B cell (primary cell): ENCODE measurements around the gene NME5. TPM values are rescaled to one million over a fixed set of nuclear protein-coding genes. Genes with fewer than 3 reads are reported as not detected.

Experiments
- ATAC-seq: fragments of 200-7000 bp; cut with Tn5 transposase; one replicate; pipeline ENCODE4 v1.10.0; 2021; ENCODE audit warnings: low read depth, mild to moderate bottlenecking, moderate number of reproducible peaks, moderate library complexity
- CTCF ChIA-PET: fragments of 350-600 bp; sonication (Branson Sonifier 250); formaldehyde crosslinking; loops from one replicate; lab custom pipeline; 2021; ENCODE audit warnings: antibody characterized with exemption, inconsistent platforms; lab: Charles Lee
- POLR2A ChIA-PET: fragments of 350-600 bp; sonication (Branson Sonifier 250); formaldehyde crosslinking; loops from one replicate; lab custom pipeline; 2021; ENCODE audit warnings: antibody characterized with exemption; lab: Charles Lee
- DNase-seq: peaks from one replicate; pipeline ENCODE4 v3.0.0; 2013
- H2AFZ ChIP-seq: 2 replicates; pipeline ENCODE4 v1.6.1; 2012; ENCODE audit warnings: mild to moderate bottlenecking, low read depth, low read length; ENCODE audit not compliant: insufficient read depth, poor library complexity, severe bottlenecking
- H3K27ac ChIP-seq, 2 donors: 1 replicate in 1 of 2; 2 replicates in 1 of 2; pipeline ENCODE4 v1.5.1; 2012 to 2013; ENCODE audit warnings: low read length in 2 of 2, mild to moderate bottlenecking in 2 of 2, moderate library complexity in 1 of 2
- H3K27me3 ChIP-seq, 4 experiments: fragments of 200-600 bp in 1 of 4; sonication (generic) in 1 of 4; replicated peaks in 1 of 4; 1 replicate in 2 of 4; 2 replicates in 2 of 4; pipeline versions ENCODE4 v1.6.1 to v1.7.0; 2013 to 2016; ENCODE audit warnings: low read length in 3 of 4, mild to moderate bottlenecking in 2 of 4, mixed read lengths in 1 of 4, moderate library complexity in 1 of 4; ENCODE audit not compliant: insufficient read depth in 4 of 4, control insufficient read depth in 3 of 4; ENCODE audit errors: control extremely low read depth in 1 of 4
- H3K36me3 ChIP-seq, 2 experiments: replicated peaks in 1 of 2; 1 replicate in 1 of 2; 2 replicates in 1 of 2; pipeline versions ENCODE4 v1.6.1 to v1.7.1; 2013; ENCODE audit warnings: low read length in 1 of 2; ENCODE audit not compliant: insufficient read depth in 2 of 2, control insufficient read depth in 1 of 2; ENCODE audit errors: control extremely low read depth in 1 of 2, extremely low read depth in 1 of 2
- H3K4me1 ChIP-seq, 2 donors: fragments of 200-600 bp in 1 of 2; sonication (generic) in 1 of 2; 1 replicate in 1 of 2; 2 replicates in 1 of 2; pipeline versions ENCODE4 v1.5.1 to v1.6.1; 2013 to 2017; ENCODE audit warnings: low read length in 2 of 2; ENCODE audit not compliant: control insufficient read depth in 2 of 2, insufficient read depth in 2 of 2
- H3K4me2 ChIP-seq: replicated peaks from 2 replicates; pipeline ENCODE3; 2012; ENCODE audit warnings: mild to moderate bottlenecking, low read depth, low read length; ENCODE audit not compliant: poor library complexity, severe bottlenecking
- H3K4me3 ChIP-seq, 5 experiments: fragments of 200-600 bp in 1 of 5; sonication (generic) in 1 of 5; 1 replicate in 3 of 5; 2 replicates in 2 of 5; pipeline versions ENCODE4 v1.5.1 to v1.7.0; 2011 to 2016; ENCODE audit warnings: low read length in 4 of 5, mild to moderate bottlenecking in 4 of 5, low read depth in 2 of 5, control low read depth in 1 of 5, moderate library complexity in 1 of 5; ENCODE audit not compliant: insufficient read depth in 1 of 5; ENCODE audit errors: control extremely low read depth in 1 of 5, extremely low read depth in 1 of 5
- H3K79me2 ChIP-seq: fragments of 200-600 bp; sonication (generic); one replicate; pipeline ENCODE4 v1.6.0; 2016; ENCODE audit warnings: low read length; ENCODE audit not compliant: control insufficient read depth, insufficient read depth
- H3K9ac ChIP-seq: fragments of 200-600 bp; sonication (generic); 2 replicates; pipeline ENCODE4 v1.6.1; 2017; ENCODE audit warnings: mild to moderate bottlenecking, low read length, moderate library complexity
- H3K9me3 ChIP-seq, 3 donors: one replicate each; pipeline versions ENCODE4 v1.6.1 to v1.7.1; 2013; ENCODE audit warnings: low read length in 2 of 3; ENCODE audit not compliant: control insufficient read depth in 2 of 3, insufficient read depth in 1 of 3; ENCODE audit errors: control extremely low read depth in 1 of 3
- H4K20me1 ChIP-seq: 2 replicates; pipeline ENCODE4 v1.6.0; 2012; ENCODE audit warnings: mild to moderate bottlenecking, low read length; ENCODE audit not compliant: insufficient read depth, control insufficient read depth, poor library complexity, severe bottlenecking
- H3K27ac Mint-ChIP-seq: one replicate; pipeline ENCODE4 v1.8.0; 2021; ENCODE audit warnings: mixed read lengths
- H3K27me3 Mint-ChIP-seq: one replicate; pipeline ENCODE4 v1.8.0; 2021; ENCODE audit warnings: mixed read lengths
- H3K4me1 Mint-ChIP-seq: one replicate; pipeline ENCODE4 v1.8.0; 2021; ENCODE audit warnings: mixed read lengths
- H3K4me3 Mint-ChIP-seq: one replicate; pipeline ENCODE4 v1.8.0; 2021; ENCODE audit warnings: mixed read lengths
- H3K9me3 Mint-ChIP-seq: one replicate; pipeline ENCODE4 v1.8.0; 2022; ENCODE audit warnings: mixed read lengths; ENCODE audit not compliant: insufficient read depth
- EZH2 ChIP-seq: IDR thresholded peaks from 2 replicates; pipeline ENCODE4 v1.6.1; 2012; ENCODE audit warnings: borderline replicate concordance, low read depth, mild to moderate bottlenecking, moderate library complexity, low read length; ENCODE audit not compliant: insufficient read depth, poor library complexity, severe bottlenecking
- WGBS: methylation state at CpG from one replicate; pipeline ENCODE4 v1.1.5; 2013; ENCODE audit warnings: missing lambda C conversion rate; ENCODE audit not compliant: insufficient coverage; 5-methylcytosine and 5-hydroxymethylcytosine counted together
- intact Hi-C: fragments of 100-400 bp; cut with micrococcal nuclease; formaldehyde crosslinking; loops from one replicate; pipeline ENCODE4 v1.10.0; 2022
- polyA plus RNA-seq: library from polyadenylated mRNA; depleted of rRNA; stranded (reverse); fragments of >200 nt; gene quantifications from 2 replicates; pipeline ENCODE4 v1.2.3, GENCODE V29; 2012
- total RNA-seq, 2 donors: library from RNA; stranded (reverse); fragments of 120-200 nt in 1 of 2; gene quantifications; 1 replicate in 1 of 2; 2 replicates in 1 of 2; pipeline versions ENCODE4 v1.2.3 to v1.2.4, GENCODE V29; 2013 to 2022
- TF ChIP-seq, protein P1 (sequence below): fragments of 200-600 bp; IDR thresholded peaks from one replicate; pipeline ENCODE4 v1.8.0; 2022; ENCODE audit warnings: antibody characterized with exemption, mild to moderate bottlenecking

NME5 gene
- total and polyA plus RNA-seq, 2 donors (not counting 1 experiment from before 2014, with no cell fraction given): not detected

DNA sequence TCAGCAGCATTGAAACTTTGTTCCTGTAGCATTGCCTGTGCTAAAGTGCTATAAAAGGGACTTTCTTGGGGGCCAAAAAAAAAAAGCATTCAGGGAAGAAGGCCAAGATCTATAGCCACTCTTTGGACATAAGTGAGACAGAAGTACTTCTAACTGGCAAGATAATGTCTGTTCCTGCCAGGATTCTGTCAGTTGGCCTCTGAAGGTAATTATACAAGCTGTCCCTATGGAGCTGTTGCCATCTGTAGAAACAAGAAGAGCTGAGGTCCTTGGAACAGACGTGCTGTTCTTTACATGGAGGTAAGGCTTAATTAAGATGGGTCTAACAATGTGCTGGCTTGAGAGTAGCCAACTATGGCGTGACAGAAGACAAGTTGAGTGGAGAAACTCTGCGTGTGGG is 49.4 kb upstream of the NME5 start:
- Histone ChIP-seq H3K9ac (no peak overlapping the region), H3K4me2 (no peak overlapping the region), H3K9me3 (no peaks in the 10 kb centered on the region), H3K4me3 (no peak overlapping the region), H4K20me1 (no peaks in the 10 kb centered on the region), H3K79me2 (no peaks in the 10 kb centered on the region), H2AFZ (no peak overlapping the region), H3K36me3 (peaks cover 0 to 66% of the 10 kb centered on the region in 2 experiments), H3K27ac (no peak overlapping the region), H3K27me3 (no peaks in the 10 kb centered on the region), H3K4me1 (no peaks in the 10 kb centered on the region)
- 95% methylated on average over 3 of the region's 3 CpGs for WGBS
- no peaks in the 10 kb centered on the region for H3K27me3 Mint-ChIP-seq
- CTCF ChIA-PET: interaction anchor here (0.8 to 2.5 kb wide), 4 partner anchors 17 to 410 kb away, joined by 3 to 7 read pairs (median 3); partner anchors contain the start of gene KDM3B
- H3K4me1 Mint-ChIP-seq: no peaks in the 10 kb centered on the region
- no peaks in the 10 kb centered on the region for H3K9me3 Mint-ChIP-seq
- no peak for DNase-seq
- TF ChIP-seq EZH2: no peak
- TF ChIP-seq, protein P1, sequence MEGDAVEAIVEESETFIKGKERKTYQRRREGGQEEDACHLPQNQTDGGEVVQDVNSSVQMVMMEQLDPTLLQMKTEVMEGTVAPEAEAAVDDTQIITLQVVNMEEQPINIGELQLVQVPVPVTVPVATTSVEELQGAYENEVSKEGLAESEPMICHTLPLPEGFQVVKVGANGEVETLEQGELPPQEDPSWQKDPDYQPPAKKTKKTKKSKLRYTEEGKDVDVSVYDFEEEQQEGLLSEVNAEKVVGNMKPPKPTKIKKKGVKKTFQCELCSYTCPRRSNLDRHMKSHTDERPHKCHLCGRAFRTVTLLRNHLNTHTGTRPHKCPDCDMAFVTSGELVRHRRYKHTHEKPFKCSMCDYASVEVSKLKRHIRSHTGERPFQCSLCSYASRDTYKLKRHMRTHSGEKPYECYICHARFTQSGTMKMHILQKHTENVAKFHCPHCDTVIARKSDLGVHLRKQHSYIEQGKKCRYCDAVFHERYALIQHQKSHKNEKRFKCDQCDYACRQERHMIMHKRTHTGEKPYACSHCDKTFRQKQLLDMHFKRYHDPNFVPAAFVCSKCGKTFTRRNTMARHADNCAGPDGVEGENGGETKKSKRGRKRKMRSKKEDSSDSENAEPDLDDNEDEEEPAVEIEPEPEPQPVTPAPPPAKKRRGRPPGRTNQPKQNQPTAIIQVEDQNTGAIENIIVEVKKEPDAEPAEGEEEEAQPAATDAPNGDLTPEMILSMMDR: no peak
- ATAC-seq: no peak
- POLR2A ChIA-PET: interaction anchor here (0.7 kb wide), 1 partner anchor 165 kb away, joined by 3 read pairs; no protein-coding TSS in a partner anchor
- no peak overlapping the region for H3K4me3 Mint-ChIP-seq
- intact Hi-C loops: no loop called here
- H3K27ac Mint-ChIP-seq: no peak overlapping the region

DNA sequence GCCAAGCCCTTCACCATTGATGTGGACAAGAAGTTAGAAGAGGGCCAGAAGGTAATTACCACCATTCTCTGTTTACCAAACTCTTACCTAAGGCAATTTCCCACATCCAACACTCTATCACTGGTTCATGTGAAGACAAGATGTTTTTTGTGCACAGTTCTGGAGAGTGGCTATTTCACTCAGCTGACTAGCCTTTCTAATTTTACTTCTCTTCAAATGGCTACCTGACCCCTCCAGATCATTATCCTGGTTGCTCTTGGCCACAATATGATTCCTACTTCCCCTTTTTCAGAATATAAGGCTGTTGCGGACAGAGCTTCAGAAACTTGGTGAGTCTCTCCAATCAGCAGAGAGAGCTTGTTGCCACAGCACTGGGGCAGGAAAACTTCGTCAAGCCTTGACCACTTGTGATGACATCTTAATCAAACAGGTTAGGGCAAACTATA is 46.8 kb upstream of the NME5 start:
- 89% methylated on average over 1 of the region's 2 CpGs for WGBS
- no peaks in the 10 kb centered on the region for H3K4me1 Mint-ChIP-seq
- H3K4me3 Mint-ChIP-seq: no peak overlapping the region
- H2AFZ ChIP-seq: no peak overlapping the region
- H4K20me1 ChIP-seq: no peaks in the 10 kb centered on the region
- H3K79me2 ChIP-seq: no peaks in the 10 kb centered on the region
- no peaks in the 10 kb centered on the region for H3K4me1 ChIP-seq
- no peaks in the 10 kb centered on the region for H3K27me3 ChIP-seq
- H3K9me3 Mint-ChIP-seq: no peaks in the 10 kb centered on the region
- no peak overlapping the region for H3K27ac Mint-ChIP-seq
- POLR2A ChIA-PET: no interaction called here
- intact Hi-C loops: no loop called here
- H3K9ac ChIP-seq: no peak overlapping the region
- H3K27me3 Mint-ChIP-seq: no peaks in the 10 kb centered on the region
- no peak for ATAC-seq
- no peaks in the 10 kb centered on the region for H3K9me3 ChIP-seq
- CTCF ChIA-PET: interaction anchor here (0.5 to 1.1 kb wide), 3 partner anchors 9 to 52 kb away, joined by 3 read pairs; no protein-coding TSS in a partner anchor
- H3K27ac ChIP-seq: no peak overlapping the region
- H3K4me3 ChIP-seq: no peak overlapping the region
- TF ChIP-seq, protein P1: no peak
- TF ChIP-seq EZH2: no peak
- no peak for DNase-seq
- H3K4me2 ChIP-seq: no peak overlapping the region
- peaks cover 0 to 47% of the 10 kb centered on the region in 2 experiments for H3K36me3 ChIP-seq
